Urothelium cell line (cell line): Measurements from ENCODE around the gene PPP1R9A.
A peak's percentile ranks its signal among the peaks of the same experiment; 100 is the strongest.

Source experiments
- DNase-seq: peaks from one replicate; pipeline ENCODE4 v3.0.0; 2011; ENCODE audit warnings: low spot score, mixed read lengths
- FAIRE-seq: peaks from 2 replicates; lab custom pipeline; 2011; peaks lifted over from hg19 to GRCh38; lab: Jason Lieb, UNC

PPP1R9A gene

GRCh38 chr7:95338832-95339231 is 431.4 kb downstream of the PPP1R9A start:
- FAIRE-seq (no peak), DNase-seq (no peak)

GRCh38 chr7:95340491-95340890 is 433.1 kb downstream of the PPP1R9A start:
- DNase-seq = no peak
- FAIRE-seq = no peak

GRCh38 chr7:95342029-95342428 is 434.6 kb downstream of the PPP1R9A start:
- FAIRE-seq (peak; percentile 20), DNase-seq (no peak)

GRCh38 chr7:95342642-95343307 is 435.4 kb downstream of the PPP1R9A start:
- FAIRE-seq (no peak), DNase-seq (no peak)
